ENCODE data around the gene SORCS1.

The SORCS1 gene

GRCh38 chr10:106768204-106768603, 396.3 kb downstream of the SORCS1 start:
- H3K9me3 ChIP-seq (replicated peaks; ENCODE audit: insufficient read depth, low read length): no peaks in the 10 kb centered on the region
- no peaks in the 10 kb centered on the region for H3K36me3 ChIP-seq (replicated peaks; ENCODE audit: insufficient read depth, low read length)
- no peak for TF ChIP-seq EZH2phosphoT487 (IDR thresholded peaks at IDR 0.05; ENCODE audit: low read length)
- DNase-seq: no peak
- no peak overlapping the region for H3K27ac ChIP-seq (ENCODE audit: low read length)
- no peaks in the 10 kb centered on the region for H3K9me2 ChIP-seq (replicated peaks; ENCODE audit: insufficient read depth, low read length)
- no peak overlapping the region for H2AFZ ChIP-seq (ENCODE audit: low read length)
- no peaks in the 10 kb centered on the region for H3K79me2 ChIP-seq (ENCODE audit: low read length)
- no peak overlapping the region for H3K9ac ChIP-seq (ENCODE audit: low read length)
- H3K4me2 ChIP-seq (ENCODE audit: low read depth, low read length): no peak overlapping the region
- no peaks in the 10 kb centered on the region for H4K20me1 ChIP-seq (ENCODE audit: insufficient read depth, low read length)
- no peak overlapping the region for H3K4me3 ChIP-seq (ENCODE audit: low read length)
- H3F3A ChIP-seq (ENCODE audit: insufficient read depth, low read length): no peaks in the 10 kb centered on the region
- no peaks in the 10 kb centered on the region for H3K4me1 ChIP-seq (ENCODE audit: low read length)
- no peaks in the 10 kb centered on the region for H3K27me3 ChIP-seq (replicated peaks; ENCODE audit: insufficient read depth, low read length)

GRCh38 chr10:106765928-106766327, 398.6 kb downstream of the SORCS1 start:
- Histone ChIP-seq H3K79me2 (ENCODE audit: low read length) (no peaks in the 10 kb centered on the region), H3K4me3 (ENCODE audit: low read length) (no peak overlapping the region), H3K9me3 (replicated peaks; ENCODE audit: insufficient read depth, low read length) (no peaks in the 10 kb centered on the region), H3K4me2 (ENCODE audit: low read depth, low read length) (no peak overlapping the region), H2AFZ (ENCODE audit: low read length) (no peak overlapping the region), H3K36me3 (replicated peaks; ENCODE audit: insufficient read depth, low read length) (no peaks in the 10 kb centered on the region), H4K20me1 (ENCODE audit: insufficient read depth, low read length) (no peaks in the 10 kb centered on the region), H3K27ac (ENCODE audit: low read length) (no peak overlapping the region), H3K4me1 (ENCODE audit: low read length) (no peaks in the 10 kb centered on the region), H3K9me2 (replicated peaks; ENCODE audit: insufficient read depth, low read length) (no peaks in the 10 kb centered on the region), H3F3A (ENCODE audit: insufficient read depth, low read length) (no peaks in the 10 kb centered on the region), H3K27me3 (replicated peaks; ENCODE audit: insufficient read depth, low read length) (no peaks in the 10 kb centered on the region), H3K9ac (ENCODE audit: low read length) (no peak overlapping the region)
- TF ChIP-seq EZH2phosphoT487 (IDR thresholded peaks at IDR 0.05; ENCODE audit: low read length): no peak
- no peak for TF ChIP-seq EZH2 (optimal IDR thresholded peaks at IDR 0.05; ENCODE audit: low read depth, low read length)
- no peak for TF ChIP-seq CTCF (IDR thresholded peaks at IDR 0.05; ENCODE audit: low read length)
- no peak for DNase-seq

GRCh38 chr10:106765241-106765754, 399.2 kb downstream of the SORCS1 start:
- Histone ChIP-seq H3K4me1 (ENCODE audit: low read length) (no peaks in the 10 kb centered on the region), H3K9me3 (replicated peaks; ENCODE audit: insufficient read depth, low read length) (no peaks in the 10 kb centered on the region), H3K9ac (ENCODE audit: low read length) (no peak overlapping the region), H3K4me2 (ENCODE audit: low read depth, low read length) (no peak overlapping the region), H2AFZ (ENCODE audit: low read length) (no peak overlapping the region), H3K36me3 (replicated peaks; ENCODE audit: insufficient read depth, low read length) (no peaks in the 10 kb centered on the region), H3K79me2 (ENCODE audit: low read length) (no peaks in the 10 kb centered on the region), H3K27ac (ENCODE audit: low read length) (no peak overlapping the region), H3K27me3 (replicated peaks; ENCODE audit: insufficient read depth, low read length) (no peaks in the 10 kb centered on the region), H4K20me1 (ENCODE audit: insufficient read depth, low read length) (no peaks in the 10 kb centered on the region), H3K4me3 (ENCODE audit: low read length) (no peak overlapping the region), H3F3A (ENCODE audit: insufficient read depth, low read length) (no peaks in the 10 kb centered on the region), H3K9me2 (replicated peaks; ENCODE audit: insufficient read depth, low read length) (no peaks in the 10 kb centered on the region)
- TF ChIP-seq CTCF (IDR thresholded peaks at IDR 0.05; ENCODE audit: low read length): no peak
- no peak for TF ChIP-seq EZH2phosphoT487 (IDR thresholded peaks at IDR 0.05; ENCODE audit: low read length)
- TF ChIP-seq EZH2 (optimal IDR thresholded peaks at IDR 0.05; ENCODE audit: low read depth, low read length): no peak
- no peak for DNase-seq

- H3K9ac ChIP-seq (ENCODE audit: low read length): no peak overlapping the region
Observed at GRCh38 chr10:106764360-106764759, 400.1 kb downstream of the SORCS1 start.

More at GRCh38 chr10:106764360-106764759, 400.1 kb downstream of the SORCS1 start:
- no peaks in the 10 kb centered on the region for H4K20me1 ChIP-seq (ENCODE audit: insufficient read depth, low read length)
- no peaks in the 10 kb centered on the region for H3K27me3 ChIP-seq (replicated peaks; ENCODE audit: insufficient read depth, low read length)
- no peaks in the 10 kb centered on the region for H3F3A ChIP-seq (ENCODE audit: insufficient read depth, low read length)
- no peaks in the 10 kb centered on the region for H3K9me2 ChIP-seq (replicated peaks; ENCODE audit: insufficient read depth, low read length)
- H3K9me3 ChIP-seq (replicated peaks; ENCODE audit: insufficient read depth, low read length): no peaks in the 10 kb centered on the region
- no peak for DNase-seq
- no peak overlapping the region for H3K4me3 ChIP-seq (ENCODE audit: low read length)
- H2AFZ ChIP-seq (ENCODE audit: low read length): no peak overlapping the region
- no peak for TF ChIP-seq CTCF (IDR thresholded peaks at IDR 0.05; ENCODE audit: low read length)
- no peak for TF ChIP-seq EZH2phosphoT487 (IDR thresholded peaks at IDR 0.05; ENCODE audit: low read length)
- no peak for TF ChIP-seq EZH2 (optimal IDR thresholded peaks at IDR 0.05; ENCODE audit: low read depth, low read length)
- H3K79me2 ChIP-seq (ENCODE audit: low read length): no peaks in the 10 kb centered on the region
- H3K27ac ChIP-seq (ENCODE audit: low read length): no peak overlapping the region
- no peaks in the 10 kb centered on the region for H3K36me3 ChIP-seq (replicated peaks; ENCODE audit: insufficient read depth, low read length)
- no peaks in the 10 kb centered on the region for H3K4me1 ChIP-seq (ENCODE audit: low read length)
- no peak overlapping the region for H3K4me2 ChIP-seq (ENCODE audit: low read depth, low read length)
